ENCODE results near the gene DIRAS3.
A peak's percentile ranks its signal among the peaks of the same experiment; 100 is the strongest.

- TF ChIP-seq CEBPB (IDR thresholded peaks at IDR 0.05; ENCODE audit: low read depth, low read length) (no peak), BACH1 (IDR thresholded peaks at IDR 0.05; ENCODE audit: low read length) (no peak), ATF2 (IDR thresholded peaks at IDR 0.05; ENCODE audit: low read length) (no peak), JUND (IDR thresholded peaks at IDR 0.05; ENCODE audit: low read length) (no peak), POLR2A (IDR thresholded peaks at IDR 0.05; ENCODE audit: control extremely low read depth in 1 of 2, low read depth in 2 of 2, low read length in 2 of 2) (no peak), RXRA (IDR thresholded peaks at IDR 0.05; ENCODE audit: insufficient read depth, low read depth, low read length) (no peak), CTCF (IDR thresholded peaks at IDR 0.05; ENCODE audit: control extremely low read depth in 1 of 3, insufficient read depth in 1 of 3, low read depth in 1 of 3, low read length in 3 of 3) (peak in 2 of 3 experiments; percentile 24 to 36; a peak in 2 of 4 replicates), E2F6 (IDR thresholded peaks at IDR 0.05) (no peak), EZH2 (IDR thresholded peaks at IDR 0.05; ENCODE audit: low read depth, low read length, severe bottlenecking) (no peak), CHD2 (IDR thresholded peaks at IDR 0.05; ENCODE audit: low read length) (no peak), YY1 (IDR thresholded peaks at IDR 0.05; ENCODE audit: low read depth, low read length) (no peak), POLR2AphosphoS5 (IDR thresholded peaks at IDR 0.05; ENCODE audit: low read depth, low read length) (no peak), ZNF274 (IDR thresholded peaks at IDR 0.05; ENCODE audit: borderline replicate concordance, extremely low read depth, low read length) (no peak), RAD21 (IDR thresholded peaks at IDR 0.05 in 1 of 2, conservative IDR thresholded peaks at IDR 0.05 in 1 of 2; ENCODE audit: low read depth in 2 of 2, low read length in 2 of 2) (peak; percentile 56 to 60)
Observed at GRCh38 chr1:68010090-68010489, 40.3 kb downstream of the DIRAS3 start.

Measured in H1 (cell line).